Liver (tissue), 9 donors: ENCODE results near the gene PGBD5. TPM values are rescaled to one million over a fixed set of nuclear protein-coding genes. Genes with fewer than 3 reads are reported as not detected.

Experiments used
- DNase-seq: peaks from one replicate; pipeline ENCODE4 v3.0.0-alpha.2; 2017; ENCODE audit warnings: low spot score
- H3K27ac ChIP-seq, 2 donors: one replicate each; pipeline ENCODE4 v1.7.0; 2013; ENCODE audit warnings: inconsistent platforms in 2 of 2, low read length in 2 of 2, control low read depth in 1 of 2, low read depth in 1 of 2, mild to moderate bottlenecking in 1 of 2
- H3K27me3 ChIP-seq, 4 donors: one replicate each; pipeline versions ENCODE4 v1.6.1 to v1.7.0; 2013; ENCODE audit warnings: low read length in 3 of 4, inconsistent platforms in 1 of 4, mild to moderate bottlenecking in 1 of 4, moderate library complexity in 1 of 4; ENCODE audit not compliant: control insufficient read depth in 4 of 4, insufficient read depth in 4 of 4
- H3K36me3 ChIP-seq, 4 donors: one replicate each; pipeline versions ENCODE4 v1.6.1 to v1.7.0; 2013; ENCODE audit warnings: low read length in 3 of 4, mild to moderate bottlenecking in 3 of 4, low read depth in 1 of 4, moderate library complexity in 1 of 4; ENCODE audit not compliant: control insufficient read depth in 4 of 4, insufficient read depth in 3 of 4
- H3K4me1 ChIP-seq, 4 donors: one replicate each; pipeline versions ENCODE4 v1.6.1 to v1.7.0; 2013; ENCODE audit warnings: low read length in 3 of 4, mild to moderate bottlenecking in 3 of 4, moderate library complexity in 1 of 4; ENCODE audit not compliant: control insufficient read depth in 4 of 4, insufficient read depth in 4 of 4
- H3K4me3 ChIP-seq, 3 donors: one replicate each; pipeline versions ENCODE4 v1.6.1 to v1.7.0; 2013; ENCODE audit warnings: low read length in 3 of 3, control low read depth in 1 of 3, low read depth in 1 of 3, mild to moderate bottlenecking in 1 of 3
- H3K9ac ChIP-seq, 2 donors: one replicate each; pipeline ENCODE4 v1.7.0; 2013; ENCODE audit warnings: low read length in 2 of 2, mild to moderate bottlenecking in 2 of 2, moderate library complexity in 2 of 2, control low read depth in 1 of 2, low read depth in 1 of 2
- H3K9me3 ChIP-seq, 4 donors: one replicate each; pipeline versions ENCODE4 v1.6.1 to v1.7.0; 2013; ENCODE audit warnings: low read length in 3 of 4; ENCODE audit not compliant: control insufficient read depth in 4 of 4
- EGR1 ChIP-seq, 2 donors: IDR thresholded peaks; 2 replicates each; pipeline ENCODE4 v1.6.1; 2016 to 2018; ENCODE audit warnings: antibody characterized with exemption in 2 of 2, low read depth in 2 of 2
- FOXA1 ChIP-seq: IDR thresholded peaks from 2 replicates; pipeline ENCODE4 v1.6.1; 2016; ENCODE audit warnings: antibody characterized with exemption
- FOXA2 ChIP-seq: IDR thresholded peaks from 2 replicates; pipeline ENCODE4 v1.6.1; 2016; ENCODE audit warnings: antibody characterized with exemption
- GABPA ChIP-seq, 2 donors: IDR thresholded peaks in 1 of 2; conservative IDR thresholded peaks in 1 of 2; 2 replicates each; pipeline ENCODE4 v1.6.1; 2016; ENCODE audit warnings: antibody characterized with exemption in 2 of 2, mild to moderate bottlenecking in 1 of 2, moderate library complexity in 1 of 2
- HNF4A ChIP-seq, 2 donors: conservative IDR thresholded peaks; 2 replicates each; pipeline ENCODE4 v1.6.1; 2016; ENCODE audit warnings: antibody characterized with exemption in 2 of 2, mild to moderate bottlenecking in 2 of 2
- HNF4G ChIP-seq: IDR thresholded peaks from 2 replicates; pipeline ENCODE4 v1.6.1; 2016; ENCODE audit warnings: antibody characterized with exemption
- JUND ChIP-seq, 2 donors: IDR thresholded peaks; 2 replicates each; pipeline ENCODE4 v1.6.1; 2016; ENCODE audit warnings: antibody characterized with exemption in 2 of 2
- NR2F2 ChIP-seq: IDR thresholded peaks from 2 replicates; pipeline ENCODE4 v1.6.1; 2016; ENCODE audit warnings: antibody characterized with exemption
- RAD21 ChIP-seq, 2 donors: IDR thresholded peaks; 2 replicates each; pipeline ENCODE4 v1.6.1; 2016; ENCODE audit warnings: antibody characterized with exemption in 2 of 2, mild to moderate bottlenecking in 2 of 2
- RXRA ChIP-seq, 2 donors: IDR thresholded peaks; 2 replicates each; pipeline ENCODE4 v1.6.1; 2017 to 2018; ENCODE audit warnings: antibody characterized with exemption in 2 of 2, mild to moderate bottlenecking in 1 of 2
- SP1 ChIP-seq: IDR thresholded peaks from 2 replicates; pipeline ENCODE4 v1.6.1; 2018; ENCODE audit warnings: antibody characterized with exemption, mild to moderate bottlenecking
- TAF1 ChIP-seq: conservative IDR thresholded peaks from 2 replicates; pipeline ENCODE4 v1.6.1; 2016; ENCODE audit warnings: antibody characterized with exemption, mild to moderate bottlenecking
- YY1 ChIP-seq: IDR thresholded peaks from 2 replicates; pipeline ENCODE4 v1.6.1; 2016; ENCODE audit warnings: antibody characterized with exemption, mild to moderate bottlenecking
- WGBS: extraction: QIAGEN DNeasy Blood & Tissue Kit; methylation state at CpG from one replicate; pipeline ENCODE4 v1.1.7; 2013; 5-methylcytosine and 5-hydroxymethylcytosine counted together
- polyA plus RNA-seq, 2 donors: library from polyadenylated mRNA; stranded (reverse) in 1 of 2; unstranded in 1 of 2; fragments of 200-250 nt in 1 of 2; fragments of >200 nt in 1 of 2; fragmentation: Nextera tagmentation in 1 of 2; extraction: Ambion mirVana in 1 of 2; gene quantifications; one replicate each; pipeline versions ENCODE4 v1.2.1 to v1.2.3, GENCODE V29; 2013 to 2015
- total RNA-seq, 2 donors: library from RNA; depleted of rRNA; stranded (reverse); fragments of >200 nt; gene quantifications; one replicate each; pipeline ENCODE4 v1.2.3, GENCODE V29; 2014
- TF ChIP-seq, protein P1 (sequence below): IDR thresholded peaks from 2 replicates; pipeline ENCODE4 v1.6.1; 2016; ENCODE audit warnings: antibody characterized with exemption
- TF ChIP-seq, protein P2 (sequence below): IDR thresholded peaks from 2 replicates; pipeline ENCODE4 v1.6.1; 2016; ENCODE audit warnings: antibody characterized with exemption, mild to moderate bottlenecking
- TF ChIP-seq, protein P3 (sequence below): IDR thresholded peaks from 2 replicates; pipeline ENCODE4 v1.6.1; 2016; ENCODE audit warnings: antibody characterized with exemption
- TF ChIP-seq, protein P4 (sequence below): IDR thresholded peaks from 2 replicates; pipeline ENCODE4 v1.6.1; 2016; ENCODE audit warnings: antibody characterized with exemption
- TF ChIP-seq, protein P5 (sequence below): fragments of 150-350 bp; IDR thresholded peaks from 2 replicates; pipeline ENCODE4 v1.5.1; 2017; ENCODE audit warnings: improper control_type of control experiment, low read depth, low read length; ENCODE audit not compliant: missing input control
- donor health status: healthy.
- donor health status: healthy.
- donor health status: healthy.
- donor health status: healthy.
- donor health status: healthy.

PGBD5 gene
- total and polyA plus RNA-seq, 4 donors, result 0.88 to 5.4 (median 2.7) TPM

DNA sequence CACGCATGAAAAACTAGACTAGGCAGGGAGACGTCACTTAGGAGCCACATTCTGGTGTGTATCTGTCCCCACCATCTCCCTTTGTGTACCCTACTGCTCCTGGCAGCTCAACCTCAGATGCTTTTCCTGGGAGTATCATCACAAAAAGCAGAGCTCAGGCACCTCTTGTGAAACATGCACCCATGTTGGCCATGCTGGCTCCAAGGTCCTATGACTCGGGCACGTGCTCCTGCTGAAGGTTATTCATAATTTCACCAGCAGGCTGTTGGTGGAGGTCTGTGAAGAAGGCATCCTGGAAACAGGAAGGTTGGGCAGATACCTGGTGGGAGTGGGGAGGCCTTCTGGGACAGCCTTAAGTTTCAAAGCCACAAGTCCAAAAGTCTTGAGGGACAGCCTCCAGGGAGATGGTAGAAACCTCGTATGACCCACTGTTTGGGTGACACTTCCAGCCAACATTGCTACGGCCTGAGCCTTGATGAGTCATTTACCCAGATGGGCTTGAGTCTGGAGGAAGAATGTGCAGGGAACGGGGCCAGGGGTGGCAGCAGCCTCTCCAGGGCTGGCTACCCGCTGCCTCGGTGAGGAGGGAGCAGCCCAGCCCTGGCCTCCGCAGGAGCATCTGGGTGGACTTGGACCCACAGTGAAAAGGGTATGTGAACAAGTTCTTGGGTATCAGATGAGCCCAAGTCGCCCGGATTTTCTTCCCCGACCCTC lies 75.8 kb downstream of the PGBD5 start:
- peaks cover 0 to 2% (median 0%) of the 10 kb centered on the region in 4 donors for H3K36me3 ChIP-seq
- H3K9ac ChIP-seq, result no peak overlapping the region
- H3K4me1 ChIP-seq, result peaks cover 9 to 42% (median 31%) of the 10 kb centered on the region in 4 donors
- peak overlapping the region; percentile 44 to 63 for H3K27ac ChIP-seq
- no peak for DNase-seq
- H3K9me3 ChIP-seq, result no peaks in the 10 kb centered on the region
- no peak overlapping the region for H3K4me3 ChIP-seq
- whole genome bisulfite sequencing, result 81% methylated on average over 13 of the region's 13 CpGs
- no peaks in the 10 kb centered on the region for H3K27me3 ChIP-seq
- TF ChIP-seq TAF1, result no peak
- TF ChIP-seq, protein P1, sequence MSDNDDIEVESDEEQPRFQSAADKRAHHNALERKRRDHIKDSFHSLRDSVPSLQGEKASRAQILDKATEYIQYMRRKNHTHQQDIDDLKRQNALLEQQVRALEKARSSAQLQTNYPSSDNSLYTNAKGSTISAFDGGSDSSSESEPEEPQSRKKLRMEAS, result peak; percentile 62
- peak; percentile 21 for TF ChIP-seq YY1
- TF ChIP-seq FOXA2, result no peak
- TF ChIP-seq, protein P2, sequence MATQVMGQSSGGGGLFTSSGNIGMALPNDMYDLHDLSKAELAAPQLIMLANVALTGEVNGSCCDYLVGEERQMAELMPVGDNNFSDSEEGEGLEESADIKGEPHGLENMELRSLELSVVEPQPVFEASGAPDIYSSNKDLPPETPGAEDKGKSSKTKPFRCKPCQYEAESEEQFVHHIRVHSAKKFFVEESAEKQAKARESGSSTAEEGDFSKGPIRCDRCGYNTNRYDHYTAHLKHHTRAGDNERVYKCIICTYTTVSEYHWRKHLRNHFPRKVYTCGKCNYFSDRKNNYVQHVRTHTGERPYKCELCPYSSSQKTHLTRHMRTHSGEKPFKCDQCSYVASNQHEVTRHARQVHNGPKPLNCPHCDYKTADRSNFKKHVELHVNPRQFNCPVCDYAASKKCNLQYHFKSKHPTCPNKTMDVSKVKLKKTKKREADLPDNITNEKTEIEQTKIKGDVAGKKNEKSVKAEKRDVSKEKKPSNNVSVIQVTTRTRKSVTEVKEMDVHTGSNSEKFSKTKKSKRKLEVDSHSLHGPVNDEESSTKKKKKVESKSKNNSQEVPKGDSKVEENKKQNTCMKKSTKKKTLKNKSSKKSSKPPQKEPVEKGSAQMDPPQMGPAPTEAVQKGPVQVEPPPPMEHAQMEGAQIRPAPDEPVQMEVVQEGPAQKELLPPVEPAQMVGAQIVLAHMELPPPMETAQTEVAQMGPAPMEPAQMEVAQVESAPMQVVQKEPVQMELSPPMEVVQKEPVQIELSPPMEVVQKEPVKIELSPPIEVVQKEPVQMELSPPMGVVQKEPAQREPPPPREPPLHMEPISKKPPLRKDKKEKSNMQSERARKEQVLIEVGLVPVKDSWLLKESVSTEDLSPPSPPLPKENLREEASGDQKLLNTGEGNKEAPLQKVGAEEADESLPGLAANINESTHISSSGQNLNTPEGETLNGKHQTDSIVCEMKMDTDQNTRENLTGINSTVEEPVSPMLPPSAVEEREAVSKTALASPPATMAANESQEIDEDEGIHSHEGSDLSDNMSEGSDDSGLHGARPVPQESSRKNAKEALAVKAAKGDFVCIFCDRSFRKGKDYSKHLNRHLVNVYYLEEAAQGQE, result no peak
- peak; percentile 40 for TF ChIP-seq HNF4G
- no peak for TF ChIP-seq NR2F2
- no peak for TF ChIP-seq FOXA1
- TF ChIP-seq, protein P3, sequence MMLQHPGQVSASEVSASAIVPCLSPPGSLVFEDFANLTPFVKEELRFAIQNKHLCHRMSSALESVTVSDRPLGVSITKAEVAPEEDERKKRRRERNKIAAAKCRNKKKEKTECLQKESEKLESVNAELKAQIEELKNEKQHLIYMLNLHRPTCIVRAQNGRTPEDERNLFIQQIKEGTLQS, result no peak
- peak; percentile 39 to 66 for TF ChIP-seq HNF4A (conservative IDR thresholded peaks at IDR 0.05)
- TF ChIP-seq RXRA (IDR thresholded peaks at IDR 0.05), result peak; percentile 11 to 43
- peak; percentile 32 for TF ChIP-seq SP1
- TF ChIP-seq GABPA (IDR thresholded peaks at IDR 0.05 in 1 of 2, conservative IDR thresholded peaks at IDR 0.05 in 1 of 2), result no peak
- peak in 1 of 2 donors; percentile 27 for TF ChIP-seq RAD21 (IDR thresholded peaks at IDR 0.05)
- TF ChIP-seq, protein P4, sequence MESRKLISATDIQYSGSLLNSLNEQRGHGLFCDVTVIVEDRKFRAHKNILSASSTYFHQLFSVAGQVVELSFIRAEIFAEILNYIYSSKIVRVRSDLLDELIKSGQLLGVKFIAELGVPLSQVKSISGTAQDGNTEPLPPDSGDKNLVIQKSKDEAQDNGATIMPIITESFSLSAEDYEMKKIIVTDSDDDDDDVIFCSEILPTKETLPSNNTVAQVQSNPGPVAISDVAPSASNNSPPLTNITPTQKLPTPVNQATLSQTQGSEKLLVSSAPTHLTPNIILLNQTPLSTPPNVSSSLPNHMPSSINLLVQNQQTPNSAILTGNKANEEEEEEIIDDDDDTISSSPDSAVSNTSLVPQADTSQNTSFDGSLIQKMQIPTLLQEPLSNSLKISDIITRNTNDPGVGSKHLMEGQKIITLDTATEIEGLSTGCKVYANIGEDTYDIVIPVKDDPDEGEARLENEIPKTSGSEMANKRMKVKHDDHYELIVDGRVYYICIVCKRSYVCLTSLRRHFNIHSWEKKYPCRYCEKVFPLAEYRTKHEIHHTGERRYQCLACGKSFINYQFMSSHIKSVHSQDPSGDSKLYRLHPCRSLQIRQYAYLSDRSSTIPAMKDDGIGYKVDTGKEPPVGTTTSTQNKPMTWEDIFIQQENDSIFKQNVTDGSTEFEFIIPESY, result no peak
- TF ChIP-seq, protein P5, sequence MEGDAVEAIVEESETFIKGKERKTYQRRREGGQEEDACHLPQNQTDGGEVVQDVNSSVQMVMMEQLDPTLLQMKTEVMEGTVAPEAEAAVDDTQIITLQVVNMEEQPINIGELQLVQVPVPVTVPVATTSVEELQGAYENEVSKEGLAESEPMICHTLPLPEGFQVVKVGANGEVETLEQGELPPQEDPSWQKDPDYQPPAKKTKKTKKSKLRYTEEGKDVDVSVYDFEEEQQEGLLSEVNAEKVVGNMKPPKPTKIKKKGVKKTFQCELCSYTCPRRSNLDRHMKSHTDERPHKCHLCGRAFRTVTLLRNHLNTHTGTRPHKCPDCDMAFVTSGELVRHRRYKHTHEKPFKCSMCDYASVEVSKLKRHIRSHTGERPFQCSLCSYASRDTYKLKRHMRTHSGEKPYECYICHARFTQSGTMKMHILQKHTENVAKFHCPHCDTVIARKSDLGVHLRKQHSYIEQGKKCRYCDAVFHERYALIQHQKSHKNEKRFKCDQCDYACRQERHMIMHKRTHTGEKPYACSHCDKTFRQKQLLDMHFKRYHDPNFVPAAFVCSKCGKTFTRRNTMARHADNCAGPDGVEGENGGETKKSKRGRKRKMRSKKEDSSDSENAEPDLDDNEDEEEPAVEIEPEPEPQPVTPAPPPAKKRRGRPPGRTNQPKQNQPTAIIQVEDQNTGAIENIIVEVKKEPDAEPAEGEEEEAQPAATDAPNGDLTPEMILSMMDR, result peak; percentile 10
- TF ChIP-seq EGR1 (IDR thresholded peaks at IDR 0.05; ENCODE audit: low read depth in 2 of 2), result no peak
- TF ChIP-seq JUND (IDR thresholded peaks at IDR 0.05), result no peak
